H1 (cell line): ENCODE data around the gene NAGA. TPM values are rescaled to one million over a fixed set of nuclear protein-coding genes. Genes with fewer than 3 reads are reported as not detected.

ENCODE experiments used
- CBX8 ChIP-seq: fragments of 300-800, 300-1000 bp; sonication (generic); IDR thresholded peaks from 2 replicates; pipeline ENCODE4 v1.7.1; 2016; ENCODE audit warnings: low read depth, low read length, borderline replicate concordance
- CHD7 ChIP-seq: fragments of 300-600 bp; sonication (generic); IDR thresholded peaks from 2 replicates; pipeline ENCODE4 v1.7.1; 2012; ENCODE audit warnings: low read length, moderate library complexity, mild to moderate bottlenecking, inconsistent platforms; ENCODE audit not compliant: insufficient replicate concordance
- SIX5 ChIP-seq: IDR thresholded peaks from 2 replicates; pipeline ENCODE4 v1.6.1; 2011; ENCODE audit warnings: mild to moderate bottlenecking, low read depth, low read length
- polyA plus RNA-seq, 7 experiments: library from polyadenylated mRNA; depleted of rRNA in 3 of 7; stranded (reverse) in 5 of 7; unstranded in 2 of 7; fragments of >200 nt in 5 of 7; fragments of 200-250 nt in 2 of 7; gene quantifications; 1 replicate in 5 of 7; 2 replicates in 1 of 7; 4 replicates in 1 of 7; pipeline versions ENCODE4 v1.2.1 to v1.2.3, GENCODE V29; 2011 to 2013; ENCODE audit warnings: missing spikeins in 2 of 7, mixed read lengths in 2 of 7
- total RNA-seq: library from RNA; stranded (reverse); fragmentation: NEBNext Ultra II Directional; extraction: Animal tissue kit (Norgen Biotek cat#: 25700); gene quantifications from 2 replicates; pipeline ENCODE4 v1.2.1, GENCODE V29; 2021

The NAGA gene
- total and polyA plus RNA-seq, 2 of the 8 experiments (the other 6 are each of a cell fraction or from before 2014, with no cell fraction given), result 14.8 to 30.7 TPM

GRCh38 chr22:42021571-42021970 lies 49.0 kb downstream of the NAGA start (continued):
- no peak for TF ChIP-seq CHD7
- TF ChIP-seq SIX5, result no peak
- TF ChIP-seq CBX8, result no peak
